Effector memory CD4-positive, alpha-beta T cell (primary cell): Measurements from ENCODE around the gene CFAP61.

Experiments used
- DNase-seq, 3 donors: peaks; one replicate each; pipeline ENCODE4 v3.0.0-alpha.2; 2020
- H3K27ac ChIP-seq: 2 replicates; pipeline ENCODE4 v1.7.0; 2013; ENCODE audit warnings: mild to moderate bottlenecking, low read length, moderate library complexity; ENCODE audit not compliant: insufficient read depth, poor library complexity, severe bottlenecking
- H3K27me3 ChIP-seq: replicated peaks from 2 replicates; pipeline ENCODE4 v1.7.0; 2013; ENCODE audit warnings: mild to moderate bottlenecking, low read length; ENCODE audit not compliant: insufficient read depth, control insufficient read depth, poor library complexity, severe bottlenecking
- H3K36me3 ChIP-seq: 2 replicates; pipeline ENCODE4 v1.7.0; 2013; ENCODE audit warnings: mild to moderate bottlenecking, low read length, moderate library complexity; ENCODE audit not compliant: control insufficient read depth, insufficient read depth
- H3K4me1 ChIP-seq: 2 replicates; pipeline ENCODE4 v1.7.0; 2013; ENCODE audit warnings: low read length, mild to moderate bottlenecking; ENCODE audit not compliant: control insufficient read depth, insufficient read depth, poor library complexity, severe bottlenecking
- H3K4me3 ChIP-seq: 2 replicates; pipeline ENCODE4 v1.7.0; 2013; ENCODE audit warnings: low read length, low read depth, mild to moderate bottlenecking; ENCODE audit not compliant: insufficient read depth, poor library complexity, severe bottlenecking
- H3K9me3 ChIP-seq: 2 replicates; pipeline ENCODE4 v1.7.0; 2013; ENCODE audit warnings: mild to moderate bottlenecking, low read length, moderate library complexity; ENCODE audit not compliant: control insufficient read depth

Gene CFAP61

GRCh38 chr20:20070871-20071726 lies 18.8 kb downstream of the CFAP61 start:
- no peak overlapping the region for H3K27ac ChIP-seq
- no peak overlapping the region for H3K4me3 ChIP-seq
- H3K9me3 ChIP-seq, result no peaks in the 10 kb centered on the region
- H3K4me1 ChIP-seq, result no peaks in the 10 kb centered on the region
- no peaks in the 10 kb centered on the region for H3K27me3 ChIP-seq
- H3K36me3 ChIP-seq, result no peaks in the 10 kb centered on the region
- no peak for DNase-seq

DNA sequence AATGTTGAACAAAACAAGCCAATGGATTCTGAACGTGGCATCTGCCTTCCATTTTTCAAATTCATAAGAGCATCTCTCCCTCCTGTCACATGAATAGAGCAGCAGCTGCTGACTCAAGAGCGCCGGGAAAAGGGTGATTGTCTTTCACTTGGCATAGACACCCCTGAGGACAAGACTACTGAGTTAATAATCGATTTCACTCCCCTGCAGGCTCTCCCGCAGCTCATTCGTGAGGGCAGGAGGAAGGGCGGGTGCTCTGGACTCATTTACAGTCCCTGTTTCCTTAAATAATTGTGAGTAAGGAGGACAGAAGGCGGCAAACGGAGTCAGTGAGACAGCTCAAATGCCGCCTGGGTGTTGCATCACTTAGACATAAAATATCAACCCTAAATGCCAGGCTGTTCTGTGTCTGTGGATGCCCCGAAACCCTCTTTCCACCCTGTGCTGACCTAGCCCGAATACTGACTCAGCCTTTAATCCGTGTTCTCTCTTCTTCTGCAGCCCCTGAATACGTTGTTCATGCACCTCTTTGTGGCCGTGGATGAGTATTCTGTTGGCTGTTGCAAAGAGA lies 21.6 kb downstream of the CFAP61 start:
- no peaks in the 10 kb centered on the region for H3K4me1 ChIP-seq
- no peaks in the 10 kb centered on the region for H3K9me3 ChIP-seq
- H3K4me3 ChIP-seq, result no peak overlapping the region
- no peaks in the 10 kb centered on the region for H3K36me3 ChIP-seq
- no peak for DNase-seq
- no peak overlapping the region for H3K27ac ChIP-seq
- H3K27me3 ChIP-seq, result no peaks in the 10 kb centered on the region

DNA sequence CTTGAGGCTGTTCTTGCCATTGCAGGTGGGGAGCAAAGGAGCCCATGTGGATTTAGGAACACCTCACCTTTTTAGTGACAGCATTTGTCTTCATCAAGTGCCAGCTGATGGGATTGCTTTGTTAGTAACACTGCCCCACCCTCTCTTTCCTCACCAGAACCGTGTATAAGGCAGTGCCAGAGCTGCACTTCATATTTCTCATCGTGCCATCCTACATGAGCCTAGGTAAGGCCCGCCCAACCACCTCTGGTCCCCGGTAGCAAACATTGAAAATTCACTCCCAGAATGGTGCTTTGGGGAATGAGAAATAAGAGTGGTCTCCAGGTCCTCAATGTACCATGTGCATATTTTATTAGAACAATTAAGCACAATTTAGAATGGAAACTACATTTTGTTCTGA lies 22.7 kb downstream of the CFAP61 start:
- H3K36me3 ChIP-seq, result no peaks in the 10 kb centered on the region
- DNase-seq, result no peak
- H3K27me3 ChIP-seq, result no peaks in the 10 kb centered on the region
- no peak overlapping the region for H3K27ac ChIP-seq
- no peaks in the 10 kb centered on the region for H3K9me3 ChIP-seq
- H3K4me1 ChIP-seq, result no peaks in the 10 kb centered on the region
- no peak overlapping the region for H3K4me3 ChIP-seq

DNA sequence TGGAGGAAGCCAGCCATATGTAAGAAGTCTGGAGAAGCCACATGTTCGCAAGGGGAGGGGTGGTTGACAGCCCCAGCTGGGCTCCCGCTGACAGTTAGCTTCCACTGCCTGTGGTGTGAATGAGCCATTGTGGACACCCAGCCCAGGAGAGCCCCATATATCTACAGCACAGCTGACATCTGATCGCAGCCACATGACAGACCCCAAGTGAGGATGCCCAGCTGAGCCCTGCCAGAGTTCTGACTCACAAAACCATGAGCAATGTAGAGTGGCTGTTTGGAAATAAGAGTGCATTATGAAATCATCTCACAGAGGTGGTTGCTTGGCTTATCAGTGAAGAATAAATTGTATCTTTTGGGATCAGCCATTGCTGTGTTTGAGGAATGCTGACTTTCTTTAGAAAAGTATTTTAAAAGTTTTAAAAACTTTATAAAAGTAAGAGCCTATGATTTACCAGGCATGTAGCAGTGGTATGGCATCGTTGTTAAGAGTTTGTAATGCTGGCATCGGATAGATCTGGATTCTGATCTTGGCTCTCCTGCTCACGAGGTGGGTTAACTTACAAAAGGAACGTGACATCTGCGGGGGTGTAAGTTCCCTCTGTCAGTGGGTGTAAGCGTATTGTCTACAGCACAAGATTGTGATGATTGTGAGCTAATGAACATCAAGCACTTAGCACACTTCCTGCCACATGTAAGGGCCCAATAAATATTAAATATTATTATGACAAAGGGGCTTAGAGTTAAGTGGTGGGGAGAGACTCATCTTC lies 24.1 kb downstream of the CFAP61 start:
- Histone ChIP-seq H3K4me3 (no peak overlapping the region), H3K4me1 (no peaks in the 10 kb centered on the region), H3K27ac (no peak overlapping the region), H3K27me3 (no peaks in the 10 kb centered on the region), H3K36me3 (no peaks in the 10 kb centered on the region), H3K9me3 (no peaks in the 10 kb centered on the region)
- no peak for DNase-seq

DNA sequence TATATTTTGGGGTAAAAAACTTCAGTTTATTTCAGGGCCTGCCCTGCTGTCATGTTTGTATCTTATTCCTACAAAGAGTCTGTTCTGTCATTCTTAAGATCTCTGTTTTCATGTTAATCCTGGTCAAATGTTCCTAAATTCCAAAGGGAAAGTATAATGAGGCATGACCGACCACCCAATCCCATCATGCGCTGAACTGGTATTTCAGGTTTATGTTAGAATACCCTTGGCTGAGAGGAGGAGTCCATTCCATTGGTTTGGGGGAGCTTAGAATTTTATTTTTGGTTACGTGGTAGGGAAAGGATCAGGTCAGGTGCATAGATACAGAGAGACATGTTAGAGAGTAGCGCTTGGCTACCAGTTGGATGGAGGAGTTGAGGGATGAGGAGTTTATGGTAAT lies 25.7 kb downstream of the CFAP61 start:
- no peak for DNase-seq
- no peaks in the 10 kb centered on the region for H3K36me3 ChIP-seq

DNA sequence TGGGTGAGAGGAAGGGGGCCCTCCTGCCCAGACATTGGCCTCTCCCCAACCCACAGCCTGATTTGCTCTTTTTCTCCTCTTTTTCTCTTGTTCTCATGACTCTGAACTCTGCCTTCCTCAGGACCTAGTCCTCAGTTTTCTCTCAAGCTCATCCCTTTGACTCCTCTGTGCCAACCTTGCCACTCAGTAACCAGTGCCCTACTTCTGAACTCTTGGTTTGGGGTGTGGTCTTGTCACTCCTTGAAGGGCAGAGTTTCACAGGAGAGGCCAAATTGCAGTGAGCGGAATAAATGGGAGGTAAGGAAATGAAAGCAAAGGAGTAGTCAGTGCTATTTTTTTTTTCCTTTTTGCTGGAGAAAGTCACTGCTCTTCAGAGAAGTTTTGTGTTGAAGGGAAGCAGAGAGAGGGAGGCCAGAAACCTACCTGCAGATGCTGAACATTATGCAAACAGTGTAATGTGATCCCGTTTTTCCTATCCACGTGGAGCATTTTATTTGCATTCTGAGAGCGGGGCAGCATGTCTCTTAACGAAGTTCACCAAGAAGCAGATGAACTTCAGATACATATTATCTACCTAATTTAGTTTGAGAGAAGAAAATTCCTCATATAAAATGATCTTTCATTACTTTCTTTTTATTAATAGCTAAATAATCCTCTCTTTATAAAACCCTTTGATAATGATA lies 26.9 kb downstream of the CFAP61 start:
- H3K4me1 ChIP-seq, result no peaks in the 10 kb centered on the region
- H3K27me3 ChIP-seq, result no peaks in the 10 kb centered on the region
- no peaks in the 10 kb centered on the region for H3K9me3 ChIP-seq
- DNase-seq, result no peak
- H3K27ac ChIP-seq, result no peak overlapping the region
- no peak overlapping the region for H3K4me3 ChIP-seq
- no peaks in the 10 kb centered on the region for H3K36me3 ChIP-seq

More for the DNA sequence above, 25.7 kb downstream of the CFAP61 start:
- H3K9me3 ChIP-seq, result no peaks in the 10 kb centered on the region
- H3K27me3 ChIP-seq, result no peaks in the 10 kb centered on the region
- no peak overlapping the region for H3K27ac ChIP-seq
- no peaks in the 10 kb centered on the region for H3K4me1 ChIP-seq
- H3K4me3 ChIP-seq, result no peak overlapping the region

- Histone ChIP-seq H3K27ac (no peak overlapping the region), H3K9me3 (no peaks in the 10 kb centered on the region), H3K4me3 (no peak overlapping the region), H3K36me3 (no peaks in the 10 kb centered on the region), H3K27me3 (no peaks in the 10 kb centered on the region), H3K4me1 (no peaks in the 10 kb centered on the region)
- DNase-seq, result no peak
Observed at GRCh38 chr20:20083807-20084206, 31.5 kb downstream of the CFAP61 start.

GRCh38 chr20:20084296-20084752 lies 32.0 kb downstream of the CFAP61 start:
- Histone ChIP-seq H3K27me3 (no peaks in the 10 kb centered on the region), H3K4me1 (no peaks in the 10 kb centered on the region), H3K36me3 (no peaks in the 10 kb centered on the region), H3K4me3 (no peak overlapping the region), H3K27ac (no peak overlapping the region), H3K9me3 (no peaks in the 10 kb centered on the region)
- DNase-seq, result no peak

- no peak for DNase-seq
- Histone ChIP-seq H3K4me3 (no peak overlapping the region), H3K4me1 (no peaks in the 10 kb centered on the region), H3K27me3 (no peaks in the 10 kb centered on the region), H3K36me3 (no peaks in the 10 kb centered on the region), H3K9me3 (no peaks in the 10 kb centered on the region), H3K27ac (no peak overlapping the region)
Observed at GRCh38 chr20:20085071-20085470, 32.7 kb downstream of the CFAP61 start.
